PC-9 (cell line): ENCODE data around the gene CCL7.

ENCODE experiments used
- EZH2 ChIP-seq: fragments of 200-600 bp; sonication (generic); IDR thresholded peaks from 2 replicates; pipeline ENCODE4 v1.8.0; 2017; ENCODE audit warnings: antibody characterized with exemption, low read depth
- TF ChIP-seq, protein P1 (sequence below): fragments of 200-600 bp; sonication (generic); conservative IDR thresholded peaks from 2 replicates; pipeline ENCODE4 v1.6.1; 2017; ENCODE audit warnings: mixed run types, antibody characterized with exemption, mild to moderate bottlenecking, moderate library complexity

DNA sequence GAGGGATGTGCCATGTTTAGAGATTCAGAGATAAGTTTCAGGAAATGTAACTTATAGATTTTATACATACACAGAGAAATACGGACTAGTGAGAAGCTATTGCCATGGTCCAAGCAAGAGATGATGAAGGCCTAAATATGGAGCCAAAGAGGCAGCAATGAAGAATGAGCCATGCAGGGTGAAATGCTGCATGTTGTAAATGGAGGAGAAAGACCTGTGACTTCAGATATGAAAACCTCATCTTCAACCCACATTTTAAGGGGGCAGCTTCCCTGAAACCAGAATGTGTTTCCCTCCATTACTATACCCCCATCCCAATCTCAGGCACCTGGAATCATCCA is 12.1 kb upstream of the CCL7 start:
- TF ChIP-seq, protein P1, sequence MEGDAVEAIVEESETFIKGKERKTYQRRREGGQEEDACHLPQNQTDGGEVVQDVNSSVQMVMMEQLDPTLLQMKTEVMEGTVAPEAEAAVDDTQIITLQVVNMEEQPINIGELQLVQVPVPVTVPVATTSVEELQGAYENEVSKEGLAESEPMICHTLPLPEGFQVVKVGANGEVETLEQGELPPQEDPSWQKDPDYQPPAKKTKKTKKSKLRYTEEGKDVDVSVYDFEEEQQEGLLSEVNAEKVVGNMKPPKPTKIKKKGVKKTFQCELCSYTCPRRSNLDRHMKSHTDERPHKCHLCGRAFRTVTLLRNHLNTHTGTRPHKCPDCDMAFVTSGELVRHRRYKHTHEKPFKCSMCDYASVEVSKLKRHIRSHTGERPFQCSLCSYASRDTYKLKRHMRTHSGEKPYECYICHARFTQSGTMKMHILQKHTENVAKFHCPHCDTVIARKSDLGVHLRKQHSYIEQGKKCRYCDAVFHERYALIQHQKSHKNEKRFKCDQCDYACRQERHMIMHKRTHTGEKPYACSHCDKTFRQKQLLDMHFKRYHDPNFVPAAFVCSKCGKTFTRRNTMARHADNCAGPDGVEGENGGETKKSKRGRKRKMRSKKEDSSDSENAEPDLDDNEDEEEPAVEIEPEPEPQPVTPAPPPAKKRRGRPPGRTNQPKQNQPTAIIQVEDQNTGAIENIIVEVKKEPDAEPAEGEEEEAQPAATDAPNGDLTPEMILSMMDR, result no peak
- TF ChIP-seq EZH2, result no peak
